GM12891 (cell line): ENCODE results near the gene GJC2.

ENCODE experiments used
- POLR2A ChIP-seq: IDR thresholded peaks from 2 replicates; pipeline ENCODE4 v1.6.1; 2011; ENCODE audit warnings: low read depth, low read length, control low read depth
- POLR2AphosphoS5 ChIP-seq: IDR thresholded peaks from 2 replicates; pipeline ENCODE4 v1.6.1; 2011; ENCODE audit warnings: low read depth, low read length, control low read depth
- SPI1 ChIP-seq: IDR thresholded peaks from 2 replicates; pipeline ENCODE4 v1.6.1; 2011; ENCODE audit warnings: low read depth, low read length, control low read depth
- TAF1 ChIP-seq: IDR thresholded peaks from 2 replicates; pipeline ENCODE4 v1.6.1; 2011; ENCODE audit warnings: low read depth, low read length, control low read depth

DNA sequence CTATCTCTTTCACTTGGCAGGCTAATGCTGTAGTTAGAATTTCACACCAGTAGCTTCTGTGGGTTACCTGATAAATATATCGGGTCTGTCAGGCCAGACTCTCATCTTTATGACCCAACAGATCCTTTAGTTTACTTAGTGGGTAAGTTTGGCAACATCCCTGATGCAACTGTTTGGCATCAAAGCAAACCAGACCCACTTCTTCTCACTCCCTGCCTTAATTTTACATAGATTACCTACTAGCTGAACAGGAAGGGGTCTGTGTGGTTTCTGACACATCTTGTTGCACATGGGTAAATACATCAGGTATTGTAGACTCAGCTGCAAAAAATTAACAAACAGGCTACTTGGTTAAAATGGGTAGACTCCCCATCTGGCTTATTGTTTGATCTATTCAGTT lies 12.8 kb upstream of the GJC2 start:
- no peak for TF ChIP-seq POLR2AphosphoS5
- TF ChIP-seq POLR2A = no peak
- TF ChIP-seq TAF1 = no peak
- TF ChIP-seq SPI1 = no peak
